ENCODE data around the gene ST3GAL4.
"Not testable (repeated sequence)": the region's sequence is repeated elsewhere in the genome, so short reads cannot be mapped to it uniquely, and the experiment has no call there.

Gene ST3GAL4

DNA sequence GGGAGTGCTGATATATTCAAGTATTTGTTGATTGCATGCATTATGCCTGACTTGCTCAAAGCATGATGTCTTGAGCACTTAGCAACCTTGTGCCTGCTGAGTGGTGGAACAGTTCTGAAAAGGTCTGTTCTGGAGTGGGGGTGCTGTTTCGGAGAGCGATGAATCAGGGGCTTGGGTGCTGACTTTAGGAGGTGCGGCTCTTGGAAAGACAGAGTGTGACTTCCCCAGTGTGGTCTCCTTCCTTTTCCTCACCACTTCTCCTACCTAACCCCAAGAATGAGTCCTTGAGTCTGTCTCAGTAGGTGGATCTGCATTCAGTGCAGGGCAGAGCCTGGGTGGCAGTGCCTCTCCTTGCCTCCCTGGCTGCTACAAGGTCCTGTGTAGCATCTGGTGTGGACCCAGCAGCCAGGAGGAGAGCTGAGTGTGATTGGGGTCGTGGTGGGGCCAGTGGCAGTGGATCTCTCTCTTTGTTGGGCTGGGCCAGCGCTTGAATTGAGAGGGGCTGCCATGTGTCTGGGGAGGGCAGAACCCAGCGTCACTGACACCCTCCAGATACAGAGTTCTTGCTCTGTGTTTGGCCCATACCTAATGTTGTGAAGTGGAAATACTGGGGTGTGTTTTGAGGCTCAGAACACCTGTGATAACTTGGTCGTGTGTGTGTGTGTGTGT is 35.9 kb downstream of the ST3GAL4 start:
- no peak for DNase-seq

DNA sequence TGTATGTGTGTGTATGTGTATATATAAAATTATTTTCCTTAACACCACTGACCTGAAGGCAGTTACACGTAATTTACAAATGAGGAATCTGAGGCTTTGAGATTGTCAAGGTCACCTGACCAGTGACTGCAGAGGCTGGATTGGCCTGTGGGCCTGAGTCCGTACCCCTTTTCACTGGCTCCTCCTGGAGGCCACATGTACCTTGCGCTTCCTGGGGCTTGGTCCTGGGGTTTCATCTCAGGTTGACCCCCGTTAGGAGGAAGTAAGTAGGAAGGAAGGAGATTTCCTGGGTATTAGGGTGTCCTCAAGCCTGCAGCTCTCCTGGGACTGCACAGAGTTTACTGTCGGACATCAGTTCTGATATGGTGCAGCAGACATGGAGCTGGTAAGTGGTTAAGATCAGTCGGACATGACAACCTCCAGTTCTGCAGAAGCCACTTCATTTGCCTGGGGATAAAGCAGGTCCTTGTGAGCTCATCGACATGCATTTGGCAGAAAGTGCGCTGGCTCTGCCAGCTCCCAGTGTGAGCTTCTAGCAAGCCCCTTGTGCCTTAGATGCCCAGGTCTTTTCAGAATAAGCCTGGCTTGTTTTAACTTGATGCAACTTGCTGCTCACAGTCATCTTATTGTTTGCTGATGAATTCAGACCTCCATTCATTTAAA is 36.6 kb downstream of the ST3GAL4 start:
- DNase-seq, result no peak

- no peak for DNase-seq
These were observed 37.1 kb downstream of the ST3GAL4 start for GRCh38 chr11:126392633-126393013.

DNA sequence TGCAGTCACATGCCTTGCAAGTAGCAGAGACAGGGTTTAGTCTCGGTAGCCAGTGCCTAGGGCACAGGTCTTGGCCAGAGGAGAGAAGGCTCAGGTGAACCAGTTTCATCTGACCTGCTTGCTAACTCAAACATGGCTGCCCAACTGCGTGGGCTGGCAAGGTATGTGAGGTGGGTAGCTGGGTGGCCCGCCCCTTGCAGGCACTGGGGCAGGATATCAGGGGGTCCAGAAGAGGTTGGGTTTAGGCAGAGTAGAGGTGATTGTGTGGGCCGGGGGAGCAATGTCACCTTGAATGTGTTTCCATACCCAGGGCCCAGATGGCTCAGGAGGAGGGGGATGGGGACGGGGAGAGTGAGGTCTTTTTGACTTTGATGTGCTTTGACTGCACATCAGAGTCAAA is 37.7 kb downstream of the ST3GAL4 start:
- no peak for DNase-seq

GRCh38 chr11:126394036-126394435 is 38.5 kb downstream of the ST3GAL4 start:
- no peak for DNase-seq

DNA sequence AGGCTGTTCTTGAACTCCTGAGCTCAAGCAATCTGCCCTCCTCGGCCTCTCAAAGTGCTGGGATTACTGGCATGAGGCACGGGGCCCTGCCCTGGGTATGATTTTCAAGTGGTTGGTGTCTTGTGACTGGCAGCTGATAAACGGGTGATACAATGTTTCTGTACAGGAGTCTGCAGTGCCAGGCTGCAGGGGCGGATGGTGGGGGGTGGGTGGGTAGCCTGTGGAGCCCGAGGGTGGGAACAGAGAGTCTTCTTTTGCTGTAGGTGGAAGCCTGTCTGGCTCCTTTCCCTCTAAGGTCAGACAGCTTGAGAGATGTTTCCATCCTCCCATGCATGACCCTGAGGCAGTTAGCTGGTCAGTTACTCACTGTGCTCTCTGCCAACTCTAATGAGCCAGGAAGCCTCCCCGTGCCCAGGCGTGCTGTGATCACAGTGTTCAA is 39.2 kb downstream of the ST3GAL4 start:
- DNase-seq, result not testable (repeated sequence)

- not testable (repeated sequence) for DNase-seq
These were observed 40.3 kb downstream of the ST3GAL4 start for GRCh38 chr11:126395784-126396183.

GRCh38 chr11:126396266-126396665 is 40.8 kb downstream of the ST3GAL4 start:
- DNase-seq, result not testable (repeated sequence)

DNA sequence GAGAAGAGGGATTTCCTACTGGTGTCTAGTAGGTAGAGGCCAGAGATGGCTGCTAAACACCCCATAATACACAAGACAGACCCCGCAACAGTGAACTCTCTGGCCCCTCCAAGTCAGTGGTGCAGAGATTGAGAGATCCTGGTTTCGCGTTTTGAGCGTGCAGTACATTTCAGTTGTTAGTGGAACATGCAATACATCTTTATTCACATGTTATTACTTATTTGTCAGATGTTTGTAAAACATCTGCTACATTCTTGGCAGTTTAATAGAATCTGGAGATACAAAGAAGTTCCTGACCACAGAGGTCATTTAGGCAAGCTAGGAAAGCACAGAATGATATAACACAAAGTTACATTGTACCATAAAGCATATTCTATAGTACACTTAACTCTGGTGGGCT is 41.5 kb downstream of the ST3GAL4 start:
- no peak for DNase-seq

DNA sequence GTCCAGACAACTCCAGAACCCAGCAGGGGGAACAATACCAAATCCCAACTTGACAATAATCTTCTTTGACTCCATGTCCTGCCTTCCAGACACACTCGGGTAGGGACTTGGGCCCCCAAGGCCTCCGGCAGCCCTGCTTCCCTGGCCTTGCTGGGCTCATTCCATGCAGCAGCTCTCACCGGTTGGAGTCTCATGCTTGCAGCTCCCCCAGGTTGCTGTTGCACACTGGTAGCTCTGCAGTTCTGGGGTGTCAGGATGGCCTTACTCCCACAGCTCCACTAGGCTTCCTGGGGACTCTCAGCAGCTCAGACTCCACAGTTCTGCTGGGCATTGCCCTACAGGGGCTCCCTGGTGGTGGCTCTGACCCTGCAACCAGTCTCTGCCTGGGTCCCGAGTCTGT is 42.8 kb downstream of the ST3GAL4 start:
- no peak for DNase-seq

DNA sequence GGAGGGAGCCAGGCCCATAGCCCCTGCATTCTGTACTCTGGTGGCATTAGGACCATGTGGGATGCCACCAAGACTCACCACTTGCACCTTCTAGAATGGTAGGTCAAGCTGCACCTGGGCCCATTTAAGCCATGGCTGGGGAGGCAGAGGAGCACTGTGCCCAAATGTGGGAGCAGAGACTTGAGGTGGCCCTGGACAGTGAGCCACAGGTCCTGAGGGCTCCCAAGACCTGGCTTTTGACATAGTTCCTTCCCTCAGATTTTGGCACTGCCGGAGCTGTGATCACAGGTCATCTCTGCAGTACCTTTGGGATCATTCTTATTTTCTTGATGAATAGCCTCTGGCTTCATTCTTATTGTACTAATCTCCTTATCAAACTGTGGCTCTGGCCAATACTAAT is 43.2 kb downstream of the ST3GAL4 start:
- DNase-seq, result no peak

DNA sequence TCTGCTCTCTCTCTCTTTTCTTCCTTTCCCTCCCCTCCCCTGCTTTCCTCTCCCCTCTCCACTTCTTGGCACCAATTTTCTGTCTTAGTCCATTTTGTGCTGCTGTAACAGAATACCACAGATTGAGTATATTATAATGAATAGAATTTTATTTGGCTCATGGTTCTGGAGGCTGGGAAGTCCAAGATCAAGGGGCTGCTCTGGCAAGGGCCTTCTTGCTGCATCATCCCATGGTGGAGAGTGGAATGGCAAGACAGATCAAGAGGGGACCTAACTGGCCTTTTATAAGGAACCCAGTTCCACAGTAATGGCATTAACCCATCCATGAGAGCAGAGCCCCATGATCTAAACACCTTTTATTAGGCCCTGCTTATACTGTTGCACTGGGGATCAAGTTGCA is 44.5 kb downstream of the ST3GAL4 start:
- no peak for DNase-seq

- no peak for DNase-seq
These were observed 45.0 kb downstream of the ST3GAL4 start for GRCh38 chr11:126400479-126400878.

GRCh38 chr11:126403022-126403581 is 47.6 kb downstream of the ST3GAL4 start:
- DNase-seq, result no peak

DNA sequence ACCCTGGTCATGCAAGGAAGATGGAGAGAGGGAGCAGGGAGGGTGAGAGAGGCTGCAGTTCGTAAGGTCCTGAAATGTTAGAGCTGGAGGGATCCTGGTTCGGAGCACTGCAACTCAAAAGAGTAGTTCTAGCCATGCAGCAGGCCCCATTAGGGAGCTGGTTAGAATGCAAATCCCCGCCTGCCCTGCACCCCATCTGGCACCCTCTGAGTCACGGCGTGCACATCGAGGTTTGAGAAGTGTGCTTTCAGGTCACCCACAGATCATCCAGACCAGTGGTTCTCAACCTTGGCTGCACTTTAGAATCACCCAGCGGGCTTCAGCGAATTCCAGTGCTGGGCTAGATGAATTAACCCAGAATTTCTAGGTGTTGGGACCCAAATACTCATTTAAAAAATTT is 48.2 kb downstream of the ST3GAL4 start:
- DNase-seq, result no peak

- no peak for DNase-seq
These were observed 48.9 kb downstream of the ST3GAL4 start for GRCh38 chr11:126404367-126404766.

GRCh38 chr11:126405374-126405773 is 49.9 kb downstream of the ST3GAL4 start:
- DNase-seq, result no peak

- DNase-seq, result no peak
These were observed 50.4 kb downstream of the ST3GAL4 start for GRCh38 chr11:126405906-126406305.

DNA sequence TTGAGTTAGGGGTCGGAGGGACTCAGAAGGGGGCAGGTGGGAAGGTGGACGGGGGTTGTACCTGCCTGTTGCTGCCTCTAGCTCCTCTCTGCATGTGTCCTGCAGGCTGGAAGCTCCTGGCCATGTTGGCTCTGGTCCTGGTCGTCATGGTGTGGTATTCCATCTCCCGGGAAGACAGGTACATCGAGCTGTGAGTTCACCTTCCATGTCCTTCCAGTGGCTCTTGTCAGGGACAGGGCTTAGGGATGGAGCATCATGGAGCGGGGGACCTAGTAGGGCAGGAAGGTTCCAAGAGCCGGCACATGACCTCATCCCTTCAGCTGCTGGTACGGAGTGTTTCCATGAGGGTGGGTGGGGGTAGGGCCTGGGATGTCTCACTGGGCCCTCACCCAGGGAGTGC is 50.9 kb downstream of the ST3GAL4 start:
- DNase-seq, result no peak

GRCh38 chr11:126407101-126407521 is 51.6 kb downstream of the ST3GAL4 start:
- DNase-seq, result no peak

- no peak for DNase-seq
These were observed 52.3 kb downstream of the ST3GAL4 start for GRCh38 chr11:126407682-126408288.

DNA sequence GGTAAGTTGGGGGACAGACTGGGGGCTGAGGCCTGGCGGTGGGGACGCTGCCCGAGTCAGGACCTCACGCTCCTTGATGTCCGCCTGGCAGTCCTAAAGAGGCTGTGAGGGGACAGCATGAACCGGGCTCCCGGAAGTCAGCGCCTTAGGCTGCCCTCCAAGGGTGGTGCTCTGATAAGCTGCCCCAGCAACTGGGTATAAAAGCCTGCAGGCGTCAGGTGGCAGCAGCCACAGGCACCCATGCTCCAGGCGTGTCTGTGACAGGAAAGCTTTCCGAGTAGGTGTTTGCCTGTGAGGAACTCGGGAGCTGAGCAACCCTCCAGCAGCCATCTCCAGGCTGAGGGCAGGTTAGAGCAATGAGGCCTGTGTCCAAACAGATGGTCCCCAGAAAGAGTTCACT is 53.0 kb downstream of the ST3GAL4 start:
- DNase-seq, result no peak

DNA sequence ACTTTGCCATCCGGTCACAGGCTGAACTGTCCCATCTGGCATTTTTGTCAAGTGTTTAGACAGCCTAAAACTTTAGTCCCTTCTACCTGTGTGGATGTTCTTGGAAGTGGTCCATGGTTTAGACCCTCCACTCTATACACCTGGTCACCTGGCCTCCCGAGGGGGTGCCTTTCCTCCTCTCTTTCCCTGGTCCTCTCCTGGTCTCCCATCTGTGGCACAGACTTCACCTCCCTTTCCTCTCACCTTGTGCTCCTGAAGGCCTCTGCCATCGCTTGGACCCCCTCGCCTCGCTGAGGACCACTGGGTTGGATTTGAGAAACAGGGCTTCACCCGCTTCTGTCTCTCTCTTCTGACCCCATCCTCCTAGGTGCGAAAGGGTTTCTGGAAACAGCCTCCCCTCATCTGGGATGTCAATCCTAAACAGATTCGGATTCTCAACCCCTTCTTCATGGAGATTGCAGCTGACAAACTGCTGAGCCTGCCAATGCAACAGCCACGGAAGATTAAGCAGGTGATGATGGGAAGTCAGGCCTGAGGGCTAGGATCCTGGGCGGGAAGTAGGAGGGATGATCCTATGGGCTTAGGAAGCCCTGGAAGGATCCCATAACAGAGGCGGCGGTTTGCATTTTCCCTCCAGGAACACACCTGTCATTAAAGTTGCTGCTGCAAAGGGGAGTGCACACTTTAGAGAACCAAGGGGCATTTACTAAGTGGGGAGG is 53.6 kb downstream of the ST3GAL4 start:
- DNase-seq, result no peak

Data from eye (tissue), 1 donor.